SK-N-SH (cell line): Measurements from ENCODE around the gene MAML3. TPM values are rescaled to one million over a fixed set of nuclear protein-coding genes. Genes with fewer than 3 reads are reported as not detected.
A peak's percentile ranks its signal among the peaks of the same experiment; 100 is the strongest.

Experiments used
- CTCF ChIA-PET: fragments of 300-600, 350-600 bp; formaldehyde crosslinking; extraction: SDS; loops from one replicate; lab custom pipeline; 2021; lab: Yijun Ruan, JAX
- POLR2A ChIA-PET: fragments of 350-600 bp; sonication (Branson Sonifier 250); formaldehyde crosslinking; extraction: SDS; loops from one replicate; lab custom pipeline; 2020; ENCODE audit warnings: antibody characterized with exemption, inconsistent platforms; lab: Yijun Ruan, JAX
- DNase-seq: peaks from one replicate; pipeline ENCODE4 v3.0.0; 2012
- H2AFZ ChIP-seq: fragments of 200-600 bp; sonication (generic); 2 replicates; pipeline ENCODE4 v1.8.1; 2016; ENCODE audit warnings: antibody characterized with exemption, mild to moderate bottlenecking, low read depth
- H3F3A ChIP-seq: fragments of 200-600 bp; sonication (generic); replicated peaks from 2 replicates; pipeline ENCODE3; 2016; ENCODE audit warnings: antibody characterized with exemption, mild to moderate bottlenecking; ENCODE audit not compliant: insufficient read depth
- H3K27ac ChIP-seq, 2 experiments: fragments of 200-500 bp in 1 of 2; fragments of 200-600 bp in 1 of 2; sonication (Bioruptor generic) in 1 of 2; sonication (generic), shearing (Covaris generic) in 1 of 2; 2 replicates each; pipeline versions ENCODE4 v1.5.1 to v1.6.1; 2014 to 2016; ENCODE audit warnings: low read depth in 2 of 2, inconsistent platforms in 1 of 2, low read length in 1 of 2, mild to moderate bottlenecking in 1 of 2, mixed read lengths in 1 of 2
- H3K27me3 ChIP-seq: fragments of 200-600 bp; sonication (generic), shearing (Covaris generic); 2 replicates; pipeline ENCODE4 v1.6.1; 2016; ENCODE audit warnings: mixed run types; ENCODE audit not compliant: insufficient read depth
- H3K36me3 ChIP-seq, 2 experiments: fragments of 200-500 bp in 1 of 2; fragments of 200-600 bp in 1 of 2; sonication (Bioruptor generic) in 1 of 2; sonication (generic) in 1 of 2; replicated peaks in 1 of 2; 2 replicates each; pipeline versions ENCODE3 to v1.5.1; 2014 to 2016; ENCODE audit warnings: low read length in 1 of 2, mild to moderate bottlenecking in 1 of 2; ENCODE audit not compliant: insufficient read depth in 2 of 2, control insufficient read depth in 1 of 2
- H3K4me1 ChIP-seq, 2 experiments: fragments of 200-500 bp in 1 of 2; fragments of 200-600 bp in 1 of 2; sonication (Bioruptor generic) in 1 of 2; sonication (generic), shearing (Covaris generic) in 1 of 2; 2 replicates each; pipeline versions ENCODE4 v1.5.1 to v1.6.1; 2014 to 2016; ENCODE audit warnings: low read depth in 1 of 2, low read length in 1 of 2, mixed run types in 1 of 2; ENCODE audit not compliant: insufficient read depth in 2 of 2, control insufficient read depth in 1 of 2
- H3K4me2 ChIP-seq: fragments of 200-600 bp; sonication (generic), shearing (Covaris generic); 2 replicates; pipeline ENCODE4 v1.6.1; 2017; ENCODE audit warnings: mixed run types
- H3K4me3 ChIP-seq, 2 experiments: fragments of 200-500 bp in 1 of 2; fragments of 200-600 bp in 1 of 2; sonication (Bioruptor generic) in 1 of 2; sonication (generic), shearing (Covaris generic) in 1 of 2; 2 replicates each; pipeline versions ENCODE4 v1.5.1 to v1.8.1; 2014 to 2016; ENCODE audit warnings: low read depth in 2 of 2, inconsistent platforms in 1 of 2, low read length in 1 of 2, mild to moderate bottlenecking in 1 of 2, mixed read lengths in 1 of 2, moderate library complexity in 1 of 2
- H3K79me2 ChIP-seq: fragments of 200-600 bp; sonication (generic); 2 replicates; pipeline ENCODE4 v1.8.1; 2017; ENCODE audit warnings: mild to moderate bottlenecking; ENCODE audit not compliant: insufficient read depth
- H3K9ac ChIP-seq: fragments of 200-600 bp; sonication (generic); 2 replicates; pipeline ENCODE4 v1.6.1; 2017; ENCODE audit warnings: mixed run types
- H3K9me2 ChIP-seq: fragments of 200-600 bp; sonication (generic); 2 replicates; pipeline ENCODE4 v1.6.1; 2017; ENCODE audit warnings: mixed run types
- H3K9me3 ChIP-seq: fragments of 200-600 bp; sonication (generic); 2 replicates; pipeline ENCODE4 v1.6.1; 2017; ENCODE audit warnings: mixed run types, mild to moderate bottlenecking, moderate library complexity
- H4K20me1 ChIP-seq: fragments of 200-600 bp; sonication (generic); 2 replicates; pipeline ENCODE4 v1.6.1; 2017; ENCODE audit warnings: mild to moderate bottlenecking, mixed run types; ENCODE audit not compliant: insufficient read depth
- ELF1 ChIP-seq: IDR thresholded peaks from 2 replicates; pipeline ENCODE4 v1.4.0; 2012
- EP300 ChIP-seq, 2 experiments: IDR thresholded peaks; 2 replicates each; pipeline versions ENCODE4 v1.4.0 to v1.6.1; 2012; ENCODE audit warnings: borderline replicate concordance in 1 of 2, low read depth in 1 of 2, low read length in 1 of 2
- FOXJ3 ChIP-seq: sonication (generic); formaldehyde crosslinking; IDR thresholded peaks from 2 replicates; pipeline ENCODE4 v1.5.1; 2020; ENCODE audit warnings: mild to moderate bottlenecking, missing genetic modification reagents
- GABPA ChIP-seq: IDR thresholded peaks from 2 replicates; pipeline ENCODE4 v1.4.0; 2012; ENCODE audit warnings: low read depth, mild to moderate bottlenecking
- IRF3 ChIP-seq: fragments of 150-350 bp; IDR thresholded peaks from 2 replicates; pipeline ENCODE4 v1.6.1; 2016; ENCODE audit warnings: mild to moderate bottlenecking, low read depth, low read length
- JUND ChIP-seq: IDR thresholded peaks from 2 replicates; pipeline ENCODE4 v1.4.0; 2012
- MEF2A ChIP-seq: IDR thresholded peaks from 2 replicates; pipeline ENCODE4 v1.4.0; 2012; ENCODE audit warnings: low read depth, borderline replicate concordance
- MXI1 ChIP-seq: IDR thresholded peaks from 2 replicates; pipeline ENCODE4 v1.6.1; 2012; ENCODE audit warnings: mild to moderate bottlenecking, low read depth, low read length, improper control_type of control experiment
- NFIC ChIP-seq: IDR thresholded peaks from 2 replicates; pipeline ENCODE4 v1.4.0; 2012; ENCODE audit warnings: borderline replicate concordance
- NRF1 ChIP-seq: IDR thresholded peaks from 2 replicates; pipeline ENCODE4 v1.6.1; 2012; ENCODE audit warnings: low read depth, mild to moderate bottlenecking, low read length
- RAD21 ChIP-seq: IDR thresholded peaks from 2 replicates; pipeline ENCODE4 v1.6.1; 2012; ENCODE audit warnings: mild to moderate bottlenecking, low read length
- RCOR1 ChIP-seq: fragments of 150-350 bp; IDR thresholded peaks from 2 replicates; pipeline ENCODE4 v1.6.1; 2017; ENCODE audit warnings: antibody characterized with exemption, low read length
- REST ChIP-seq: IDR thresholded peaks from 2 replicates; pipeline ENCODE4 v1.6.1; 2012; ENCODE audit warnings: mild to moderate bottlenecking, low read depth, low read length, moderate library complexity
- RFX5 ChIP-seq: IDR thresholded peaks from 2 replicates; pipeline ENCODE4 v1.6.1; 2012; ENCODE audit warnings: mild to moderate bottlenecking, improper control_type of control experiment, low read length
- RXRA ChIP-seq: IDR thresholded peaks from 2 replicates; pipeline ENCODE4 v1.4.0; 2012; ENCODE audit warnings: low read depth, mild to moderate bottlenecking, borderline replicate concordance
- TAF1 ChIP-seq: IDR thresholded peaks from 2 replicates; pipeline ENCODE4 v1.6.1; 2012; ENCODE audit warnings: low read depth, mild to moderate bottlenecking, low read length, moderate library complexity, borderline replicate concordance
- TCF12 ChIP-seq: IDR thresholded peaks from 2 replicates; pipeline ENCODE4 v1.4.0; 2012
- TEAD4 ChIP-seq: IDR thresholded peaks from 2 replicates; pipeline ENCODE4 v1.4.0; 2012; ENCODE audit warnings: mild to moderate bottlenecking, borderline replicate concordance; ENCODE audit not compliant: insufficient read depth
- USF1 ChIP-seq: IDR thresholded peaks from 2 replicates; pipeline ENCODE4 v1.4.0; 2012; ENCODE audit warnings: low read depth, borderline replicate concordance
- YY1 ChIP-seq: IDR thresholded peaks from 2 replicates; pipeline ENCODE4 v1.4.0; 2012; ENCODE audit warnings: low read depth, mild to moderate bottlenecking
- ZBTB33 ChIP-seq: IDR thresholded peaks from 2 replicates; pipeline ENCODE4 v1.4.0; 2012; ENCODE audit warnings: low read depth, borderline replicate concordance
- WGBS: methylation state at CpG from one replicate; pipeline ENCODE4 v1.1.6; 2017; ENCODE audit warnings: low lambda C conversion rate; 5-methylcytosine and 5-hydroxymethylcytosine counted together
- polyA plus RNA-seq, 3 experiments: library from polyadenylated mRNA; depleted of rRNA; stranded (reverse); fragments of >200 nt; gene quantifications; 2 replicates each; pipeline ENCODE4 v1.2.3, GENCODE V29; 2012

The MAML3 gene
- polyA plus RNA-seq, 1 of the 3 experiments (the other 2 are of a cell fraction), result 5.3 TPM

GRCh38 chr4:139915037-139915436, 238.9 kb downstream of the MAML3 start:
- Histone ChIP-seq H3K4me1 (peaks cover 21 to 57% of the 10 kb centered on the region in 2 experiments; a peak in 3 of 4 replicates), H3K4me2 (no peak overlapping the region), H3K79me2 (no peaks in the 10 kb centered on the region), H3K36me3 (no peaks in the 10 kb centered on the region), H3K9me3 (no peaks in the 10 kb centered on the region), H3K4me3 (no peak overlapping the region), H3K9ac (no peak overlapping the region), H4K20me1 (no peaks in the 10 kb centered on the region), H2AFZ (no peak overlapping the region), H3K27ac (peak overlapping the region in 1 of 2 experiments; percentile 82; a peak in 2 of 4 replicates), H3K9me2 (no peaks in the 10 kb centered on the region), H3K27me3 (no peaks in the 10 kb centered on the region), H3F3A (peaks cover 10% of the 10 kb centered on the region)
- no peak for DNase-seq
- CTCF ChIA-PET, result interaction anchor here (1.0 to 2.3 kb wide), 2 partner anchors 13 to 14 kb away, joined by 3 to 5 read pairs; no protein-coding TSS in a partner anchor
- TF ChIP-seq NRF1, result no peak
- no peak for TF ChIP-seq RCOR1
- TF ChIP-seq TCF12, result no peak
- no peak for TF ChIP-seq FOXJ3 (CRISPR knock-in tag)
- POLR2A ChIA-PET, result interaction anchor here (1.0 to 1.3 kb wide), 2 partner anchors 26 to 237 kb away, joined by 3 to 9 read pairs; no protein-coding TSS in a partner anchor
- 94% methylated on average over 2 of the region's 2 CpGs for WGBS

- Histone ChIP-seq H2AFZ (no peak overlapping the region), H3K9me2 (no peaks in the 10 kb centered on the region), H3K36me3 (no peaks in the 10 kb centered on the region), H3K4me3 (peak overlapping the region in 1 of 2 experiments; percentile 5; a peak in 1 of 4 replicates), H3F3A (peaks cover 7% of the 10 kb centered on the region), H3K9me3 (no peaks in the 10 kb centered on the region), H4K20me1 (no peaks in the 10 kb centered on the region), H3K4me2 (peak overlapping the region; percentile 51), H3K9ac (no peak overlapping the region), H3K4me1 (peaks cover 11 to 49% of the 10 kb centered on the region in 2 experiments; a peak in 3 of 4 replicates), H3K79me2 (no peaks in the 10 kb centered on the region), H3K27ac (peak overlapping the region; percentile 50 to 82), H3K27me3 (no peaks in the 10 kb centered on the region)
- ChIA-PET POLR2A (interaction anchor here (1.0 to 1.3 kb wide), 2 partner anchors 25 to 238 kb away, joined by 3 to 9 read pairs; no protein-coding TSS in a partner anchor), CTCF (interaction anchor here (1.0 to 2.3 kb wide), 2 partner anchors 12 to 15 kb away, joined by 3 to 5 read pairs; no protein-coding TSS in a partner anchor)
- DNase-seq, result no peak
- WGBS, result 33% methylated on average over 5 of the region's 5 CpGs
- TF ChIP-seq RXRA, result no peak
- no peak for TF ChIP-seq MEF2A
- TF ChIP-seq ELF1, result no peak
- TF ChIP-seq YY1, result no peak
- no peak for TF ChIP-seq MXI1
- TF ChIP-seq TEAD4, result no peak
- no peak for TF ChIP-seq NRF1
- TF ChIP-seq TCF12, result no peak
- no peak for TF ChIP-seq REST
- no peak for TF ChIP-seq IRF3
- TF ChIP-seq RAD21, result no peak
- TF ChIP-seq TAF1, result no peak
- TF ChIP-seq ZBTB33, result no peak
- no peak for TF ChIP-seq GABPA
- no peak for TF ChIP-seq NFIC
- no peak for TF ChIP-seq USF1
- TF ChIP-seq EP300 (IDR thresholded peaks at IDR 0.05; ENCODE audit: borderline replicate concordance in 1 of 2, low read depth in 1 of 2, low read length in 1 of 2), result no peak
- no peak for TF ChIP-seq RFX5
- no peak for TF ChIP-seq JUND
Observed at GRCh38 chr4:139913995-139914598, 239.9 kb downstream of the MAML3 start.
